ENCODE results near the gene NELL2.

DNA sequence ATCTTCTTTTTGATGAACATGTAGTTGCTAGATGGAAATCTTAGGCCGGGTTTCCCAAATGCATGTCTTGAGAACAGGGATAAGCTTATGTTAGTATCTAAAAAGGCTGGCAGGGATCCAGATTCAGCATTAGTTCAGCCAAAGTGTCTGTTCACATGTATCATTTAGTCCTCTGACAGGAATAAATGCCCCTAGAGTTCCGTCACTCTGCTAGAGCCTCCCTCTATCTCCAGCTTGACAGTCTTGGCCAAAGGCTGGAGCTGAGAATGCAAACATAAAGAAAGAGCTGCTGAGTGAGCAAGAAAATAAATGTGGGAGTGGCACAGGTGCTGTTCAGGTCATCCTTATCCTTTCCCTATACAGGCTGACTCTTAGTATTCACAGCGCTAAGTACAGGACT is 13.8 kb upstream of the NELL2 start:
- TF ChIP-seq CTCF (IDR thresholded peaks at IDR 0.05; ENCODE audit: insufficient read depth, low read depth, low read length): no peak
- TF ChIP-seq EZH2 (IDR thresholded peaks at IDR 0.05; ENCODE audit: insufficient read depth, low read length): no peak

Measured in astrocyte (in vitro differentiated cells and primary cell).